H1 (cell line): ENCODE measurements around the gene WHAMM.

Experiments
- EZH2 ChIP-seq: fragments of 200-600 bp; sonication (generic); IDR thresholded peaks from 2 replicates; pipeline ENCODE4 v1.7.1; 2012; ENCODE audit warnings: low read depth, mild to moderate bottlenecking, moderate library complexity, low read length, inconsistent platforms; ENCODE audit not compliant: severe bottlenecking
- JUND ChIP-seq: IDR thresholded peaks from 2 replicates; pipeline ENCODE4 v1.6.1; 2011; ENCODE audit warnings: mild to moderate bottlenecking, improper control_type of control experiment, low read length
- KDM5A ChIP-seq: fragments of 200-600 bp; IDR thresholded peaks from 2 replicates; pipeline ENCODE4 v1.7.1; 2012; ENCODE audit warnings: mild to moderate bottlenecking, low read length, inconsistent platforms, mixed read lengths
- MAFK ChIP-seq: IDR thresholded peaks from 2 replicates; pipeline ENCODE4 v1.6.1; 2012; ENCODE audit warnings: low read depth, mild to moderate bottlenecking, improper control_type of control experiment, low read length
- POLR2A ChIP-seq, 2 experiments: IDR thresholded peaks; 1 replicate in 1 of 2; 2 replicates in 1 of 2; pipeline ENCODE4 v1.6.1; 2011; ENCODE audit warnings: low read depth in 2 of 2, low read length in 2 of 2, mild to moderate bottlenecking in 2 of 2; ENCODE audit errors: control extremely low read depth in 1 of 2
- RXRA ChIP-seq: IDR thresholded peaks from 2 replicates; pipeline ENCODE4 v1.6.1; 2011; ENCODE audit warnings: low read depth, mild to moderate bottlenecking, low read length, moderate library complexity; ENCODE audit not compliant: insufficient read depth
- YY1 ChIP-seq: IDR thresholded peaks from 2 replicates; pipeline ENCODE4 v1.6.1; 2011; ENCODE audit warnings: low read depth, mild to moderate bottlenecking, low read length
- TF ChIP-seq, protein P1 (sequence below), 3 experiments: IDR thresholded peaks; 1 replicate in 2 of 3; 2 replicates in 1 of 3; pipeline versions ENCODE4 v1.5.1 to v1.6.1; 2011; ENCODE audit warnings: low read length in 3 of 3, mild to moderate bottlenecking in 3 of 3, inconsistent platforms in 2 of 3, low read depth in 1 of 3, moderate library complexity in 1 of 3; ENCODE audit not compliant: insufficient read depth in 1 of 3; ENCODE audit errors: control extremely low read depth in 1 of 3

DNA sequence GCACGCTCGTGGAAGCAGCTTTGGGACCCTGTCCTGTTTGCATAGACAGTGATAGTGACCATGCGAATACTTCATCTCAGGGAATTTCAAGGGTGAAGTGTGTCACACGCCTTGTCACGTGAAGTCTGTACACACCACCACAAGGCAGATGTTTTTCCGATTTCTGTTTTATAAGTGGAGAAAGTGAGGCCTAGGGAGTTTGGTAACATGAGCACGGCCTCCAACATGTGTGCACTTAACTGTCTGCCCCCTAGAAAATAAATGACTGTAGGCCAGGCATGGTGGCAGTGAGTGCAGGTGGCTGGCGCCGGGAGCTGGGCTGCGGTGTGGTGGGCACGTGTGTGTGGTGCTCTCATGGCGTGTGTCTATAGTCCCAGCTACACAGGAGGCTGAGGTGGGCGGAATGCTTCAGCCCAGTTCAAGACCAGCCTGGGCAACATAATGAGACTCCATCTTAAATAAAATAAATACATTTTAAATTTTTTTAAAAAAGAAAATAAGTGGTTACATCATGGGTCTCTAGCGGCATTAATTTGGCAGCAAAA lies 42.0 kb downstream of the WHAMM start:
- no peak for TF ChIP-seq KDM5A
- no peak for TF ChIP-seq JUND
- no peak for TF ChIP-seq RXRA
- no peak for TF ChIP-seq MAFK
- TF ChIP-seq, protein P1, sequence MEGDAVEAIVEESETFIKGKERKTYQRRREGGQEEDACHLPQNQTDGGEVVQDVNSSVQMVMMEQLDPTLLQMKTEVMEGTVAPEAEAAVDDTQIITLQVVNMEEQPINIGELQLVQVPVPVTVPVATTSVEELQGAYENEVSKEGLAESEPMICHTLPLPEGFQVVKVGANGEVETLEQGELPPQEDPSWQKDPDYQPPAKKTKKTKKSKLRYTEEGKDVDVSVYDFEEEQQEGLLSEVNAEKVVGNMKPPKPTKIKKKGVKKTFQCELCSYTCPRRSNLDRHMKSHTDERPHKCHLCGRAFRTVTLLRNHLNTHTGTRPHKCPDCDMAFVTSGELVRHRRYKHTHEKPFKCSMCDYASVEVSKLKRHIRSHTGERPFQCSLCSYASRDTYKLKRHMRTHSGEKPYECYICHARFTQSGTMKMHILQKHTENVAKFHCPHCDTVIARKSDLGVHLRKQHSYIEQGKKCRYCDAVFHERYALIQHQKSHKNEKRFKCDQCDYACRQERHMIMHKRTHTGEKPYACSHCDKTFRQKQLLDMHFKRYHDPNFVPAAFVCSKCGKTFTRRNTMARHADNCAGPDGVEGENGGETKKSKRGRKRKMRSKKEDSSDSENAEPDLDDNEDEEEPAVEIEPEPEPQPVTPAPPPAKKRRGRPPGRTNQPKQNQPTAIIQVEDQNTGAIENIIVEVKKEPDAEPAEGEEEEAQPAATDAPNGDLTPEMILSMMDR (IDR thresholded peaks at IDR 0.05; ENCODE audit: control extremely low read depth in 1 of 3, insufficient read depth in 1 of 3, low read depth in 1 of 3, low read length in 3 of 3), result no peak
- no peak for TF ChIP-seq EZH2
- TF ChIP-seq YY1, result no peak
- TF ChIP-seq POLR2A (IDR thresholded peaks at IDR 0.05; ENCODE audit: control extremely low read depth in 1 of 2, low read depth in 2 of 2, low read length in 2 of 2), result no peak
